Transverse colon (tissue), 4 donors: ENCODE results near the gene RECK. TPM values are rescaled to one million over a fixed set of nuclear protein-coding genes. Genes with fewer than 3 reads are reported as not detected.

Experiments used
- DNase-seq: peaks from one replicate; pipeline ENCODE4 v3.0.0-alpha.2; 2019
- H3K27ac ChIP-seq, 4 donors: fragments of 200-600 bp; sonication (generic); 2 replicates each; pipeline ENCODE4 v1.5.1; 2016 to 2018; ENCODE audit warnings: inconsistent platforms in 4 of 4
- H3K27me3 ChIP-seq: fragments of 200-600 bp; sonication (generic); 2 replicates; pipeline ENCODE4 v1.5.1; 2017; ENCODE audit warnings: inconsistent platforms
- H3K36me3 ChIP-seq, 4 donors: fragments of 200-600 bp; sonication (generic); 2 replicates each; pipeline ENCODE4 v1.5.1; 2017 to 2019; ENCODE audit warnings: inconsistent platforms in 4 of 4
- H3K4me1 ChIP-seq, 4 donors: fragments of 200-600 bp; sonication (generic); 2 replicates each; pipeline ENCODE4 v1.5.1; 2017 to 2020; ENCODE audit warnings: inconsistent platforms in 4 of 4
- H3K4me3 ChIP-seq, 4 donors: fragments of 200-600 bp; sonication (generic); 1 replicate in 1 of 4; 2 replicates in 3 of 4; pipeline versions ENCODE4 v1.5.1 to v1.6.1; 2017 to 2019; ENCODE audit warnings: inconsistent platforms in 4 of 4
- H3K9me3 ChIP-seq, 2 donors: fragments of 200-600 bp; sonication (generic); 2 replicates each; pipeline ENCODE4 v1.5.1; 2017 to 2019; ENCODE audit warnings: inconsistent platforms in 2 of 2
- EP300 ChIP-seq: sonication (generic); formaldehyde crosslinking; IDR thresholded peaks from one replicate; pipeline ENCODE4 v1.6.1; 2017; ENCODE audit warnings: antibody characterized with exemption, low read depth
- POLR2A ChIP-seq: fragments of 450-650 bp; IDR thresholded peaks from one replicate; pipeline ENCODE4 v1.6.1; 2016; ENCODE audit warnings: antibody characterized with exemption, mild to moderate bottlenecking, moderate library complexity
- POLR2AphosphoS5 ChIP-seq, 3 donors: sonication (generic); formaldehyde crosslinking; IDR thresholded peaks; one replicate each; pipeline ENCODE4 v1.6.1; 2016; ENCODE audit warnings: antibody characterized with exemption in 3 of 3
- WGBS, 2 donors: methylation state at CpG; one replicate each; pipeline ENCODE4 v1.1.5; 2018; ENCODE audit warnings: low coverage in 1 of 2; 5-methylcytosine and 5-hydroxymethylcytosine counted together
- in situ Hi-C, 4 donors: fragments of 200-750 bp; cut with MboI; loops; one replicate each; pipeline versions ENCODE4 v1.15.0 to v1.15.1; 2017; ENCODE audit warnings: low sequenced_read_pairs in 3 of 4, low pct_ligation_motif_present in 1 of 4, low pct_unique_long_range_greater_than_20kb in 1 of 4
- intact Hi-C: fragments of 100-400 bp; cut with DNase I; formaldehyde crosslinking; loops from one replicate; pipeline ENCODE4 v1.15.1; 2023; ENCODE audit warnings: low total_unique reads
- total RNA-seq, 4 donors: library from RNA; depleted of rRNA; stranded (reverse); fragments of >200 nt; gene quantifications; one replicate each; pipeline ENCODE4 v1.1.0, GENCODE V29; 2016
- TF ChIP-seq, protein P1 (sequence below), 5 experiments: fragments of 200-600 bp in 3 of 5; fragments of 450-650 bp in 2 of 5; sonication (generic) in 3 of 5; IDR thresholded peaks; 1 replicate in 2 of 5; 2 replicates in 3 of 5; pipeline ENCODE4 v1.5.1; 2016 to 2017; ENCODE audit warnings: antibody characterized with exemption in 5 of 5, inconsistent platforms in 3 of 5, mild to moderate bottlenecking in 2 of 5, moderate library complexity in 1 of 5

Gene RECK
- total RNA-seq, 4 donors from 2014 or later = 1.5 to 30.3 (median 6.0) TPM

GRCh38 chr9:36029765-36030528 is 6.8 kb upstream of the RECK start:
- TF ChIP-seq, protein P1, sequence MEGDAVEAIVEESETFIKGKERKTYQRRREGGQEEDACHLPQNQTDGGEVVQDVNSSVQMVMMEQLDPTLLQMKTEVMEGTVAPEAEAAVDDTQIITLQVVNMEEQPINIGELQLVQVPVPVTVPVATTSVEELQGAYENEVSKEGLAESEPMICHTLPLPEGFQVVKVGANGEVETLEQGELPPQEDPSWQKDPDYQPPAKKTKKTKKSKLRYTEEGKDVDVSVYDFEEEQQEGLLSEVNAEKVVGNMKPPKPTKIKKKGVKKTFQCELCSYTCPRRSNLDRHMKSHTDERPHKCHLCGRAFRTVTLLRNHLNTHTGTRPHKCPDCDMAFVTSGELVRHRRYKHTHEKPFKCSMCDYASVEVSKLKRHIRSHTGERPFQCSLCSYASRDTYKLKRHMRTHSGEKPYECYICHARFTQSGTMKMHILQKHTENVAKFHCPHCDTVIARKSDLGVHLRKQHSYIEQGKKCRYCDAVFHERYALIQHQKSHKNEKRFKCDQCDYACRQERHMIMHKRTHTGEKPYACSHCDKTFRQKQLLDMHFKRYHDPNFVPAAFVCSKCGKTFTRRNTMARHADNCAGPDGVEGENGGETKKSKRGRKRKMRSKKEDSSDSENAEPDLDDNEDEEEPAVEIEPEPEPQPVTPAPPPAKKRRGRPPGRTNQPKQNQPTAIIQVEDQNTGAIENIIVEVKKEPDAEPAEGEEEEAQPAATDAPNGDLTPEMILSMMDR (IDR thresholded peaks at IDR 0.05) = no peak
- TF ChIP-seq POLR2AphosphoS5 (IDR thresholded peaks at IDR 0.05) (peak; percentile 56 to 87 (median 80)), EP300 (no peak)
- in situ Hi-C loops (loop anchor here in 2 of 4 donors (10.0 to 25.0 kb wide), 2 partner anchors 75 to 132 kb away; partner anchors contain the start of genes CCIN (in 1 of the 2) and OR2S2 (in 1 of the 2)), intact Hi-C loops (no loop called here)
- no peaks in the 10 kb centered on the region for H3K27me3 ChIP-seq
- H3K9me3 ChIP-seq = no peaks in the 10 kb centered on the region
- no peak for DNase-seq
- 54 to 63% methylated on average over 3 of the region's 3 CpGs for WGBS, 2 donors
- H3K27ac ChIP-seq = peak overlapping the region in 2 of 4 donors; percentile 27 to 33
- H3K36me3 ChIP-seq = no peaks in the 10 kb centered on the region
- peaks cover 0 to 4% (median 0%) of the 10 kb centered on the region in 4 donors for H3K4me1 ChIP-seq
- H3K4me3 ChIP-seq = no peak overlapping the region

GRCh38 chr9:36030871-36031270 is 5.8 kb upstream of the RECK start:
- Histone ChIP-seq H3K36me3 (no peaks in the 10 kb centered on the region), H3K4me1 (peaks cover 0 to 4% (median 0%) of the 10 kb centered on the region in 4 donors), H3K4me3 (no peak overlapping the region), H3K27me3 (no peaks in the 10 kb centered on the region), H3K27ac (no peak overlapping the region), H3K9me3 (no peaks in the 10 kb centered on the region)
- whole genome bisulfite sequencing, 2 donors = 88 to 90% methylated on average over 3 of the region's 3 CpGs
- in situ Hi-C loops (loop anchor here in 1 of 4 donors (25.0 kb wide), 1 partner anchor 131 kb away; the partner anchor contains the start of gene CCIN), intact Hi-C loops (no loop called here)
- DNase-seq = no peak
- no peak for TF ChIP-seq EP300
- TF ChIP-seq, protein P1 (IDR thresholded peaks at IDR 0.05) = no peak
- no peak for TF ChIP-seq POLR2A
- TF ChIP-seq POLR2AphosphoS5 (IDR thresholded peaks at IDR 0.05) = no peak

DNA sequence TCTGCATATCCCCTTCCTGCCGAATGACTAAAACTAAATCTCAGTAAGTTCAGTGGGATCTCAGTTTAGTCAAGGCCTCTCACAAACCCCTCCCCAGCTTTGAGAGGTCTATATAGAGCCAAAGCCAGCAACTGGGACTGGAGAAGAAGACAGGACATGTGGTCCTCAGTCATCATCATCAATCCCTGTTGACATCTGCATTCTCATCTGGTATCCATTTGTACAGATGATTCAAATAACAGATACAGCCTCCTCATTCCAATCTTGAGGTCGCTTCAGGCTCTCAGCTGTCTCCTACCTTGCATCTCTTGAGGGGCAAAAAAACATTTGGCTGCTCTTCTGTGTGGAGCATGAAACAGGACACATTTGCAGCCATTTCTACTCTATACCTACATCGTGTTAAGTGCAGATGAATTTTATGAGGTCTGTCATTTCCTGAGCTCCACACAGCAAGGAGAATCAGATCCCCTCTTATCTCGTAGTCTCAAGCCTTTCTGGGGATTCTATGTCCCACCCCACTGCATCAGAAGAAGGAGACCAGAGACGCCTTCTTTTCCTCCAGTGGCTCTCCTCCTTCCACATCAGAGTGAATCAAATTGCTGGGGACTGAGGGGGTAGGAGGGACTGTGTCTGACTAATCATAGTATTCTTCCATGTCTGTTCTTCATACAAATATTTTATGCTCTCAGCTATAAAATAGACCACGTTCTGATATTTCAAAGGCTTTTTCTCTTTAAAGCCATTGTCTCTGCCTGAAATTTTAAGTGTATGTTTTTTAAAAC is 4.7 kb upstream of the RECK start:
- Histone ChIP-seq H3K4me3 (no peak overlapping the region), H3K9me3 (no peaks in the 10 kb centered on the region), H3K36me3 (no peaks in the 10 kb centered on the region), H3K27ac (no peak overlapping the region), H3K27me3 (no peaks in the 10 kb centered on the region), H3K4me1 (peaks cover 0 to 10% (median 6%) of the 10 kb centered on the region in 4 donors)
- WGBS, 2 donors = 69 to 75% methylated on average over 3 to 6 of the region's 6 CpGs
- TF ChIP-seq POLR2A (no peak), EP300 (no peak), POLR2AphosphoS5 (IDR thresholded peaks at IDR 0.05) (no peak)
- TF ChIP-seq, protein P1 (IDR thresholded peaks at IDR 0.05) = no peak
- in situ Hi-C loops = loop anchor here in 1 of 4 donors (25.0 kb wide), 1 partner anchor 130 kb away; the partner anchor contains the start of gene CCIN
- no peak for DNase-seq
- intact Hi-C loops = no loop called here

GRCh38 chr9:36033788-36034187 is 2.9 kb upstream of the RECK start:
- in situ Hi-C loops = loop anchor here in 1 of 4 donors (25.0 kb wide), 1 partner anchor 129 kb away; the partner anchor contains the start of gene CCIN
- peaks cover 0 to 11% (median 8%) of the 10 kb centered on the region in 4 donors for H3K4me1 ChIP-seq
- 85 to 95% methylated on average over 3 of the region's 3 CpGs for WGBS, 2 donors

More at GRCh38 chr9:36033788-36034187, 2.9 kb upstream of the RECK start:
- TF ChIP-seq POLR2AphosphoS5 (IDR thresholded peaks at IDR 0.05) (no peak), EP300 (no peak), POLR2A (no peak)
- TF ChIP-seq, protein P1 (IDR thresholded peaks at IDR 0.05) = no peak
- intact Hi-C loops = no loop called here
- no peak for DNase-seq
- no peak overlapping the region for H3K27ac ChIP-seq
- no peak overlapping the region for H3K4me3 ChIP-seq
- no peaks in the 10 kb centered on the region for H3K9me3 ChIP-seq
- H3K27me3 ChIP-seq = no peaks in the 10 kb centered on the region
- no peaks in the 10 kb centered on the region for H3K36me3 ChIP-seq
